GM19099 (cell line): Measurements from ENCODE around the gene STK32B.

Experiments used
- POLR2A ChIP-seq: IDR thresholded peaks from 3 replicates; pipeline ENCODE4 v1.6.1; 2011; ENCODE audit warnings: low read depth; ENCODE audit not compliant: insufficient read length; ENCODE audit errors: extremely low read depth

The STK32B gene

DNA sequence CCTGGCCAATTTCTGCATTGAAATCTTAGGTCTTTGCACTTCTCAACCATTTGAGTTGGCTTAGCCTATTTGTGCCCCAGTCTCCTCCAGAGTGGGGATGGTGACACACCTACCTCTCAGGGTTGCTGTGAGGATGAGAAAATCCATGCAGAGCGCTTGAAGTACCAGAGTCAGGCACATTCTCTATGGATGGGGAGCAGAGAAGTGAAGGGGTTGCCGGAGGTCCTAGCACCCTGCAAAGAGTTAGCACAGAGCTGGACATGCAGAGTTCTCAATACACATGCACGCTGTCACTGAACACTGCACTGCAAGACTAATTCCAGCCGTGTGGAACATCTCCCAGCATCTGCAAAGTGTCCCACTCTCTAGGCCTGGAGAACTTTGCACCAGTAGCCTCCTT, 2.6 kb upstream of the STK32B start:
- no peak for TF ChIP-seq POLR2A

DNA sequence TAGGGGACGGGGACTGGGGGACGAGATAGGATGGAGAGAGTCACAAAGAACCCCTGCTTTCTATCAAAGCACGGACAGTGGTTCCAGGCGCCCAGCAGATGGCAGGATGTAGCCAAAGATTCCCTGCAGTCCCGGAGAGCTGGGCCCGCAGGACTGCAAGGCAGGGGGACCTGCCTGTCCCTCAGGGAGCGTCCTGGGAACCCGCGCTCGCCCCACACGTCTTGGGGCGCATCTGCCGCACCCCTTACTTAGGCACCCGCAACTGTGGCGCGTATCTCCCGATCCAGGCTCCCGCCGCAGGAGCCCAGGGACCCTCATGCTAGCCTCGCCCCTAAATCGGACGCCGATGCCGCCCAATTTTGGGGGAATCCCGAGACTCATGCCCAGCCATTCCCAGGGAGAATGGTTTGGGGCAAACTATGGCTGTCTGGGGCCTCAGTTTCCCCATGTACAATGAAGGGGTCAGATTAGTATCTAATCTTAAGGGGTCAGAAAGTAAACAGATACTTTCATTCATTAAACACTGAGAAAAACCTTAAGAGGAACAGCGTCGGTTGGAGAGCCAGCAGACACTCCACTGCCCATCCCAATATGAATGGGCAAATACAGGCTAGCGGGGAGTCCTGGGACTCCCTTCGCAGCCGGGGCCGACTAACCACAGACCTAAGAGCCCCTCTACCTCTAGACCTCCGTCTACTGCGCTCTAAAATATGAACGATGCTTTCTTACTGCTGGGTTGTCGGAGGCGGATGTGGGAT, 581 bp upstream of the STK32B start:
- no peak for TF ChIP-seq POLR2A

DNA sequence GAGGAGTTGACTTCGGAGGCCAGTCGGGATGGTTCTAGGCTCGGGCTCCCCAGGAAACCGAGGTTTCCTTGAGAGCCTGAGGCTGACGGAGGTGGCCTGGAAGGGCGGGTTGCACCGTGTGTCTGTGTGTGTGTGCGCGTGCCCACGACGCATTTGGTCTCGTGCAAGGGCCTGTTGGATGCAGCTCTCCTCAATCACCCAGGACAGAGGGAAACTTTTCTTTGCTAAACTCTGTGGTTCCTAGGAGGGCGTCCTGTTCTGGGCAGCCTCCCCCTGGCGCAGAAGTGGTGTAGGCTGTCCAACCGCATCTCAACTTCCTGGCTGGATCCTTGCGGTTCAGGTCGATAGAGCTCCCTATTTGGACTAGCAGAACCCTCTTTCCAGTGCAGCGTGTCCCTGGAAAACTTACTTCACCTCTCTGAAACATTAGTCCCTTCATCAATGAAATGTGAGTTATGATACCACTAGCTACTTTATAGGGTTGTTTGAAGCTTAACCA, 973 bp downstream of the STK32B start:
- TF ChIP-seq POLR2A, result no peak

DNA sequence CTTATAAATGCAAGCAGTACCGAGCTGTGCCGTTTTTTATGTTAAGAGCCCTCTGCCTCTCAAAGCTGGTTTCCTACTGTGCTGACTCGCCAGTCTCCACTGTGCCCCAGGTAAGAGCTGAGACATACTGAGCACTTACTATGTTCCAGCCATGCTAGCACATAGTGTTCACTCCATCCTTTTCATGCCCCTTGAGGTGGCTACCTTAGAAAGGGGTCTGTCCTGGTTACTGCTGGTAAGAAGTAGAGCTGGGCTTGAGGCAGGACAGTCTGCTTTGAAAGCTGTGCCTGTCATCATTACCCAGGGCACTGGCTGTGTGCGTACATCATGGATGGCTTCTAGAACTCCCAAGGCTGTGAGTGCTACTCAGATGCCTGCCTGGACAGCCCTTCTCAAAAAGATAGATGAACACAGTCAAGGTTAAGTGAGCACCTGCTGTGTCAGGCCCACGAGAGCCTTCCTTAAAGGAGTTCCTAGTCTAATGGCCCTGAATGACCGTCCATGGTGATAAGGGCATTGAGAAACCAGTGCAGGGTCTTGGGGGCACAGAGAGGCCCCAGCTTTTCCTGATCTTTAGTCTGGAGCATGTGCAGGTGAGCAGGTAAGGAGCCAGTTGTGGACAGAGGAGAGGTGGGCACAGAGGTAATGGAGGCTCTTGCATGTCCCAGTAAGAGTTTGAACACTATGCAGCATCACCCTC, 1.6 kb downstream of the STK32B start:
- no peak for TF ChIP-seq POLR2A

DNA sequence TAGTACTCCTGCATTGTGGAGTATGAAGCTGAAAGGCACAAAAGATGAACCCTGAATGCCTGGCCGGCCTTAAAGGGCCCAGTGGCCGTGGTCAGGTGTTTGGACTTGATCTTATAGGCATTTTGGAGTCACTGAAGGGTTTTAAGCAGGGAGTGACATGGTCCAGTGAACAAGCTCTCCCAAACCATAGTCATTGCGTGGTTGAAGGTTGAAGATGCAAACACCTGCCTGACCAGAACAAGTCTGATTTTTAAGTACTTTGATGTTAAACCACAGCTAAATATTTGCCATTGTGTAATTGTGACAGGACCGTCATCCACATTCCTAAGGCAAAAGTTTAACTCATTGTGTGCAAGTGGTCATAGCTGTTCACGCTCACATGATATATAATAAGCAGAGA, 3.3 kb downstream of the STK32B start:
- TF ChIP-seq POLR2A, result no peak

- TF ChIP-seq POLR2A, result no peak
These were observed 4.1 kb downstream of the STK32B start for GRCh38 chr4:5055411-5055810.

GRCh38 chr4:5066101-5066500, 14.8 kb downstream of the STK32B start:
- TF ChIP-seq POLR2A, result no peak

DNA sequence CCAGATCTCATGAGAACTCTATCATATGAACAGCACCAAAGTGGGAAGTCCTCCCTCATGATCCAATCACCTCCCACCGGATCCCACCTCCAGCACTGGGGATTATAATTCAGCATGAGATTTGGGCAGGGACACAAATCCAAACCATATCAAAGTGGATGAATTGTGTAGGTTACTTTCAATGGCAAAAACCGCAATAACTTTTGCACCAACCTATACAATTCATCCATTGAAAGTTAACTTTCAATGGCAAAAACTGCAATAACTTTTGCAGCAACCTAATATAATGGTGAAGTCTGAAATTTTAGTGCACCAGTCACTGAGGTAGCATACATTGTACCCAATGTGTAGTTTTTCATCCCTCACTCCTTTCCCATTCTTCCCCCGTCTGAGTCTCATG, 16.6 kb downstream of the STK32B start:
- no peak for TF ChIP-seq POLR2A

DNA sequence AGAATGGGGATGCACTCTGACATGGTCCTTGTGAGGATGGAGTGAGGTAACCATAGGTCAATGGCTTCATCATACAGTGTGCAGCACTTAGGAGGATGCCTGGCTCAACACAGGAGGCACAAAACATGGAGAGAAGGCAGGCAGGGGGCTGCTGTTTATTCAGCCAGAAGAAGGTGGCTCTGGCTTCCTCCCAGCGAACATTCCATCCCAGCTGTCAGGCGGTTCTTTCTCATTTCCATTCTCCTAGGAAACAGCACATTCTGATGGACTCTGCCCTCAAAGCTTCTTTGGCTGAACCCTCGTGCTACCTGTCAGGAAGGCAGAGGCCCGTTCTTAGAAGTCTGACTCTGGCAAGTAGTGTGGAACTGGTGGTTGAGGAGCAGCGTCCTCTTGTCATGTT, 18.6 kb downstream of the STK32B start:
- TF ChIP-seq POLR2A, result no peak

GRCh38 chr4:5072948-5073347, 21.7 kb downstream of the STK32B start:
- no peak for TF ChIP-seq POLR2A

GRCh38 chr4:5078009-5078408, 26.7 kb downstream of the STK32B start:
- TF ChIP-seq POLR2A, result no peak

DNA sequence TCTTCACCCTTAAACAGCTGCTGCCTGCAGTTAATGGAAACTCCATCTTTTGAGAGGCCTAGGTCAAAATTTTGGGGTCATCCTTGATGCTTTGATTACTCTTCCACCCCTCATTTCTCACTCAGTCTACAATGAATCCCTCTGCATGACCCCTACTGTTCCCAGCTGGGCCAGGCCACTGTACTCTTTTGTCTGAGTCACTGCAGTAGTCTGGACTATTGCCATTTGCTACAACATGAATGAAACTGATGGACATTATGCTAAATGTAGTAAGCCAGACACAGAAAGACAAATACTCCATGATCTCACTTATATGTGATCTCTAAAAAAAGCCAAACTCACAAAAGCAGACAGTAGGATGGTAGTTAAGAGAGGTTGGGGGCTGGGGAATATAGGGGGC, 28.3 kb downstream of the STK32B start:
- TF ChIP-seq POLR2A, result no peak

DNA sequence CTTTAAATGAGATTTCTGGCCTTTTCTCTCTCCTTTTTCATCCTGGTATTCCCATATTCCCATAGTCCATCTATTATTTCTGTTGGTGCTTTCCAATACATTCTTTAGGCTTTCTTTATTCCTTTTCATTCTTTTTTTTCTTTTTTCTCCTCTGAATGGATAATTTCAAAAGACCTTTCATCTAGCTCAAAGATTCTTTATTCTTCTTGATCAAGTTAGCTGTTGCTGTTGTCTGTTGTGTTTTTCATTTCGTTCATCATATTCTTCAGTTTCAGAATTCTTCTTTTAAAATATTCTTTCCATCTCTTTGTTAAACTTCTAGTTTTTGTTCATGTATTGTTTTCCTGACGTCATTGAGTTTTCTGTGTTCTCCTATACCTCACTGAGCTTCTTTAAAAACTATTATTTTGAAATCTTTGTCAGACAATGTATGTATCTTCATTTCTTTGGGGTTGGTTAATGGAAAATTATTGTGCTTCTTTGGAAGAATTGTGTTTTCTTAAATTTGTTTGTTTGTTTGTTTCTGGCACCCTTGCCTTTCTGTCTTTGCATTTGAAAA, 30.2 kb downstream of the STK32B start:
- no peak for TF ChIP-seq POLR2A

DNA sequence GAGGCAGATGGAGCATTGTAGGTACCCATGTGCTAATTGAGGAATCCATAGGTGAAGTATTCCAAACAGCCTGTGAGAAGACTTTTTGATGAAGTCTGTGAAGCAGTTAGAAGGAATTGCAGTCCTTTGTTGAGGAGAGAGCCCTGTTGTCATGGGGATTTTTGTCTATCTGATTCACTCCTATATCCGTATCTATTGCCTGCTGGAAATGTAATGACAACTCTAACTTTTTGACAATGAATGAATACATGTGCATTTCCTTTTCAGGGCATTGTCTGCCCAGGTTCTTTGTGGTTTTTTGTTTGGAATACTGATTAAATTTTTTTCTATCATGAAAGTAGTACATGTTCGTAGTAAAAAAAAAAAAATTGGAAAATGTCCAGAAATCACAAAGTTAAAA, 31.1 kb downstream of the STK32B start:
- TF ChIP-seq POLR2A, result no peak

DNA sequence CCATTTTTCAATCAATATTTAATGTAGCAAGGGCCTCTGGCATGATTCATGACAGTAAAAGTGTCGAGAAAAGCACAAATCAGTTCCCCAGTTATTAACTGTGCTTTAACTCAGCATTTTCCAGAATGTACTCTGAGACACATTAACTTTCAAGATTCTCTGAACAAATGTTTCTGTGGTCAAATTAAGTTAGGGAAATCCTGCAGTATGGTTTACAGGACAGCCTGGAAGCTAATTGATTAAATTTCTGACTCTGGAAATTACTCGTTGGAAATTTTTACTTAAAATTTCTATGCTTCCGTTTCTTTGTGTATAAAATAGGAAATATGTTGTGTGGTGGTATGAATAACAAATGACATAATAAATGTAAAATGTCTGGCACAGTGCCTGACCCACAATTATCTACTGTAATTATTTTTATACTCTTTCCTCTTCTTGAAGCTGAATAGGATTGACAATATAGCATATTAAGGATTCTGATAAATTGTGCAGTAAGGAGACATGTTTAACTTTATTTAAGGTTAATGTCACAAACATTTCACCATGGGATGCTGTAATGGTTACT, 33.7 kb downstream of the STK32B start:
- no peak for TF ChIP-seq POLR2A

DNA sequence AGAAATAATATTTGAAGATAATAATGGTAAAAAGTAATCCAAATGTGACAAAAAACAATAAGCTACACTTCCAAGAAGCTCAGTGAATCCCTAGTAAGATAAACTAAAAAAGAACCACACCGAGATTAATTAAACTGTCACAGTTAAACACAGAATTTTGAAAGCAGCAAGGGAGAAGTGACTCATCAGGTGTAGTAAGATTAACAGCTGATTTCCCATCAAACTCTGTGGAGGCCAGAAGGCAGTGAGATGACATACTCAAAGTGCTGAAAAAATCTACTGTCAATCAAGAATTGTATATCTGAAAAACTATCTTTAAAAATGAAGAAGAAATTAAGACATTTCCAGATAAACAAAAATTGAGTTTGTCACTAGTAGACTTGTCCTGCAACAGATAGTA, 35.3 kb downstream of the STK32B start:
- no peak for TF ChIP-seq POLR2A
